ENCODE results near the gene COBLL1. TPM values are rescaled to one million over a fixed set of nuclear protein-coding genes. Genes with fewer than 3 reads are reported as not detected.
A peak's percentile ranks its signal among the peaks of the same experiment; 100 is the strongest.

COBLL1 gene
- total RNA-seq, 1 donor from 2014 or later, result 89.4 TPM

GRCh38 chr2:164662066-164662465 lies 179.6 kb downstream of the COBLL1 start:
- DNase-seq, result no peak
- Histone ChIP-seq H3K4me1 (no peaks in the 10 kb centered on the region), H3K27me3 (ENCODE audit: low read depth) (no peaks in the 10 kb centered on the region), H3K4me3 (no peak overlapping the region), H3K9me3 (no peaks in the 10 kb centered on the region), H3K27ac (no peak overlapping the region), H3K36me3 (no peaks in the 10 kb centered on the region)
- intact Hi-C loops (cut with DNase I), result no loop called here
- TF ChIP-seq, protein P1, sequence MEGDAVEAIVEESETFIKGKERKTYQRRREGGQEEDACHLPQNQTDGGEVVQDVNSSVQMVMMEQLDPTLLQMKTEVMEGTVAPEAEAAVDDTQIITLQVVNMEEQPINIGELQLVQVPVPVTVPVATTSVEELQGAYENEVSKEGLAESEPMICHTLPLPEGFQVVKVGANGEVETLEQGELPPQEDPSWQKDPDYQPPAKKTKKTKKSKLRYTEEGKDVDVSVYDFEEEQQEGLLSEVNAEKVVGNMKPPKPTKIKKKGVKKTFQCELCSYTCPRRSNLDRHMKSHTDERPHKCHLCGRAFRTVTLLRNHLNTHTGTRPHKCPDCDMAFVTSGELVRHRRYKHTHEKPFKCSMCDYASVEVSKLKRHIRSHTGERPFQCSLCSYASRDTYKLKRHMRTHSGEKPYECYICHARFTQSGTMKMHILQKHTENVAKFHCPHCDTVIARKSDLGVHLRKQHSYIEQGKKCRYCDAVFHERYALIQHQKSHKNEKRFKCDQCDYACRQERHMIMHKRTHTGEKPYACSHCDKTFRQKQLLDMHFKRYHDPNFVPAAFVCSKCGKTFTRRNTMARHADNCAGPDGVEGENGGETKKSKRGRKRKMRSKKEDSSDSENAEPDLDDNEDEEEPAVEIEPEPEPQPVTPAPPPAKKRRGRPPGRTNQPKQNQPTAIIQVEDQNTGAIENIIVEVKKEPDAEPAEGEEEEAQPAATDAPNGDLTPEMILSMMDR (IDR thresholded peaks at IDR 0.05), result no peak
- ATAC-seq, result no peak

DNA sequence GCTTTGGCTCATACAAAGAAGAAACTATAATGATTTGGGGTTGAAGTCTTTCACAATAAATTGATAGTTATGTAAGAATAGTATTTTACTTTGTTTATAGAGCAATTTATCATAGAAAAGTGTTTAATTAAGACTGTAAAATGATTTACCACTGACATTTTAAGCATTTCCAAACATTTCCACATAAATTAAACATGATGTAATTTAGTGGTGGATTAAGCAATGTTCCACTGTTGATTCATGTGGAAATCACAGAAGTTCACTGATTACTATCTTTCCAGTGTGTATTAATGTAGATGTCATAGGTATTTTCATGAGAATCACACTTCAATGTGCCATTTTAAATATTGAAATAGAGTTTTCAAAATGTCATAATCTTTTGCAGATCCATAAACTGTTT lies 180.3 kb downstream of the COBLL1 start:
- H3K4me3 ChIP-seq, result no peak overlapping the region
- TF ChIP-seq, protein P1 (IDR thresholded peaks at IDR 0.05), result no peak
- no peak overlapping the region for H3K27ac ChIP-seq
- H3K9me3 ChIP-seq, result no peaks in the 10 kb centered on the region
- no peaks in the 10 kb centered on the region for H3K4me1 ChIP-seq
- ATAC-seq (peak in 1 of 2 donors; percentile 23), DNase-seq (no peak)
- no peaks in the 10 kb centered on the region for H3K27me3 ChIP-seq (ENCODE audit: low read depth)
- H3K36me3 ChIP-seq, result no peaks in the 10 kb centered on the region
- intact Hi-C loops (cut with DNase I), result no loop called here

DNA sequence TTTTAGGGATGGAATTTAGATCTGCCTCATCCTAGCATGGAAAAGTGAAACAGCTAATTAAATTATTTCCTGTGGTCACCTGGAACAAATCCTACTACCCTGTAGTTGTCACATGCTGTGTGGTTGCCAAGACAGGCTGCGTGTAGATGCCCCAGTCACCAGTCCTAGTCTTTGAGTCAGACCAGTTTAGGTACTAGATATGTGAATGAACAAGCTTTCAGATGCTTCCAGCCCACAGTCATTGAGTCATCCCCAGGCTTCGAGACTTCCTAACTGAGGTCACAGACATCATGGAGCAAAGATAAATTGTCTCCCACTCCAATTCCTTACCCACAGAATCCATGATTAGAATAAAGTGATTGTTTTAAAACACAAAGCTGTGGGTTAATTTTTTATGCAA lies 184.5 kb downstream of the COBLL1 start:
- no peaks in the 10 kb centered on the region for H3K4me1 ChIP-seq
- ATAC-seq, result no peak
- H3K9me3 ChIP-seq, result no peaks in the 10 kb centered on the region

GRCh38 chr2:164655750-164656149 lies 185.9 kb downstream of the COBLL1 start:
- intact Hi-C loops (cut with DNase I), result no loop called here
- ATAC-seq, result no peak
- TF ChIP-seq, protein P1 (IDR thresholded peaks at IDR 0.05), result no peak
- H3K27ac ChIP-seq, result no peak overlapping the region
- no peak for DNase-seq
- no peaks in the 10 kb centered on the region for H3K27me3 ChIP-seq (ENCODE audit: low read depth)
- peaks cover under 1% of the 10 kb centered on the region for H3K9me3 ChIP-seq
- H3K4me3 ChIP-seq, result no peak overlapping the region
- H3K36me3 ChIP-seq, result no peaks in the 10 kb centered on the region
- no peaks in the 10 kb centered on the region for H3K4me1 ChIP-seq

More for the DNA sequence above, 184.5 kb downstream of the COBLL1 start:
- DNase-seq, result no peak
- H3K36me3 ChIP-seq, result no peaks in the 10 kb centered on the region
- no peak overlapping the region for H3K4me3 ChIP-seq
- intact Hi-C loops (cut with DNase I), result no loop called here
- TF ChIP-seq, protein P1 (IDR thresholded peaks at IDR 0.05), result no peak
- no peaks in the 10 kb centered on the region for H3K27me3 ChIP-seq (ENCODE audit: low read depth)
- no peak overlapping the region for H3K27ac ChIP-seq

GRCh38 chr2:164655336-164655735 lies 186.3 kb downstream of the COBLL1 start:
- Histone ChIP-seq H3K27ac (no peak overlapping the region), H3K36me3 (no peaks in the 10 kb centered on the region), H3K4me3 (no peak overlapping the region), H3K27me3 (ENCODE audit: low read depth) (no peaks in the 10 kb centered on the region), H3K9me3 (peaks cover 5% of the 10 kb centered on the region), H3K4me1 (no peaks in the 10 kb centered on the region)
- DNase-seq (no peak), ATAC-seq (no peak)
- TF ChIP-seq, protein P1 (IDR thresholded peaks at IDR 0.05), result no peak
- intact Hi-C loops (cut with DNase I), result no loop called here

- DNase-seq, result no peak
- no peaks in the 10 kb centered on the region for H3K4me1 ChIP-seq
- TF ChIP-seq, protein P1 (IDR thresholded peaks at IDR 0.05), result no peak
- H3K36me3 ChIP-seq, result no peaks in the 10 kb centered on the region
- H3K9me3 ChIP-seq, result peaks cover 25% of the 10 kb centered on the region
- intact Hi-C loops (cut with DNase I), result no loop called here
- H3K4me3 ChIP-seq, result no peak overlapping the region
- ATAC-seq, result no peak
- H3K27ac ChIP-seq, result no peak overlapping the region
- H3K27me3 ChIP-seq (ENCODE audit: low read depth), result no peaks in the 10 kb centered on the region
Observed at GRCh38 chr2:164651361-164651760, 190.3 kb downstream of the COBLL1 start.

Data from lower lobe of right lung (tissue), 2 donors.